HUES6 (cell line): Measurements from ENCODE around the gene ASB4.
"Not testable (repeated sequence)": the region's sequence is repeated elsewhere in the genome, so short reads cannot be mapped to it uniquely, and the experiment has no call there.

ENCODE experiments used
- H3K27ac ChIP-seq: 2 replicates; pipeline ENCODE4 v1.7.0; 2013; ENCODE audit warnings: low read depth, mild to moderate bottlenecking, low read length, inconsistent platforms
- H3K27me3 ChIP-seq: 2 replicates; pipeline ENCODE4 v1.6.1; 2013; ENCODE audit warnings: low read length; ENCODE audit not compliant: control insufficient read depth, insufficient read depth
- H3K36me3 ChIP-seq: 2 replicates; pipeline ENCODE4 v1.6.1; 2013; ENCODE audit warnings: low read length; ENCODE audit not compliant: control insufficient read depth, insufficient read depth
- H3K4me1 ChIP-seq: 2 replicates; pipeline ENCODE4 v1.6.1; 2013; ENCODE audit warnings: low read length; ENCODE audit not compliant: control insufficient read depth, insufficient read depth
- H3K4me3 ChIP-seq: 2 replicates; pipeline ENCODE4 v1.5.1; 2013; ENCODE audit warnings: low read depth, low read length
- H3K9ac ChIP-seq: one replicate; pipeline ENCODE4 v1.6.1; 2013; ENCODE audit warnings: mild to moderate bottlenecking, low read length
- H3K9me3 ChIP-seq: 2 replicates; pipeline ENCODE4 v1.6.1; 2013; ENCODE audit warnings: low read depth, low read length; ENCODE audit not compliant: control insufficient read depth, insufficient read depth

The ASB4 gene

DNA sequence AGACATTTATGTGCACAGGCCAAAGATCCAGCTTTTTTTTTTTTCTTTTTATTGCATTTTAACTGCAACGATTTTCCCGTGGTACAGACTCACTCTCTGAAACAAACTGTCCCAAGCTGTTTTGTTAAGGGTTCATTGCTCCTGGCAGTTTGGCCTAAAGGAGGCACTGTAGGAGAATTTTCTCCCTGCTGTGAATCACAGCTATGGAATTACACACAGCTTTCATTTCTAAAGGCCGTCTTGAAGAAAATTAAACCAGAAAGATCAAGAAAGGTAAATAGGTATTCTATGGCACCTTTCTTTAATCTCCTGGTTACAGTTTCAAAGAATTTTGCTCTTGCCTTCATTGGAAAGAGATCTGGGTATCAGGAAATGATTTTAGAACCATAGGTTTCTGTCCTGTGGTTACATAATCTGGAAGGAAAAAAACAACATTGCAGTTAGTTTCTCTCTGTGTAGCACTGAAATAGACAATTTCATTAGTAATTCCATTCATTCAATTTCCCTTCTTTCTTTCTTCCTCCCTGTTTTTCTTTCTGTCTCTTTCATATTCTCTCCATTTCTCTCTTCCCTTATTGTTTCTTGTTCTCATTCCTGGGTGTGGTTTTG, 59.4 kb downstream of the ASB4 start:
- Histone ChIP-seq H3K9ac (no peak overlapping the region), H3K4me3 (no peak overlapping the region)

DNA sequence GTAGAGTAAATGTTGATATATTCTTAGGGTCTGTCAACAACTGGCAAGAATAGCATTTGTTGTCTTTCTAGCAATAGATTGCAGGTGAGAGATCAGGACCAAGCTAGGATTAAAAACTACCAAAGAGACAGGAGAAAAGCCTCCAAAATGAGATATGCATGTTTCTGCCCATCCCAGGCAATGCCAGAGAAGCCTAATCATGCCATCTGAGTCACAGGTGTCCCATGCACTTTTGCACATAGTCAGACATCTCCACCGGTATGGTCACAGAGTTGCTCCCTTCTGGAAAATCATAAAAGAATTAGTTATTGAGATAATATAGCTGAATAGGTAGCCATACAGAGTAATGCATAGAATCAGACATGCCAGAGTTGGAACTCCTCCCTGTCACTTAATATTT, 59.9 kb downstream of the ASB4 start:
- H3K9me3 ChIP-seq = no peaks in the 10 kb centered on the region
- peaks cover 6% of the 10 kb centered on the region; the same call in 1 of the 2 replicates for H3K4me1 ChIP-seq
- no peaks in the 10 kb centered on the region for H3K36me3 ChIP-seq
- H3K27ac ChIP-seq = no peak overlapping the region
- no peak overlapping the region for H3K9ac ChIP-seq
- peaks cover under 1% of the 10 kb centered on the region; the same call in 1 of the 2 replicates for H3K27me3 ChIP-seq
- H3K4me3 ChIP-seq = no peak overlapping the region

More for the DNA sequence above, 59.4 kb downstream of the ASB4 start:
- H3K27me3 ChIP-seq = peaks cover 3% of the 10 kb centered on the region; the same call in 1 of the 2 replicates
- H3K9me3 ChIP-seq = no peaks in the 10 kb centered on the region
- peaks cover 6% of the 10 kb centered on the region; the same call in 1 of the 2 replicates for H3K4me1 ChIP-seq
- H3K27ac ChIP-seq = no peak overlapping the region
- no peaks in the 10 kb centered on the region for H3K36me3 ChIP-seq

DNA sequence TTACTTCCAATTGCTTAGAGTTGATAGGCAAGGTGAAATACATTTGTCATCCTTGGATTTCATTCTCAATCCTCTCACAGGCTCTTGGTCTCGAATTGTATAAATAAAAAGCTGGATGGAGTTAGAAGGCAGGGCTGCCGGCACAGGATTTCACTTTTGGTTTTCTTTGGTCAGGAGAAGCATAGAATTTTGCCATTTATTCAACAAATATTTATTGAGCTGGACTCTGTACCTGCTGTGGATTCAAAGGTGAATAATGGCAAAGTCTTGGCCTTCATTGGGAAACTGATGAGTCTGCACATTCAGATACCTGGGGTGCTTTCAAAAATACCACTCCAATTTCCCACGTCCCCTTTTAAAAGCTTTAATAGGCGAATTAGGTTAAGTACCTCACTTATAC, 60.9 kb downstream of the ASB4 start:
- Histone ChIP-seq H3K27me3 (no peaks in the 10 kb centered on the region), H3K9me3 (no peaks in the 10 kb centered on the region), H3K27ac (no peak overlapping the region), H3K36me3 (no peaks in the 10 kb centered on the region), H3K4me3 (no peak overlapping the region), H3K9ac (no peak overlapping the region), H3K4me1 (peaks cover 6% of the 10 kb centered on the region; the same call in 1 of the 2 replicates)

DNA sequence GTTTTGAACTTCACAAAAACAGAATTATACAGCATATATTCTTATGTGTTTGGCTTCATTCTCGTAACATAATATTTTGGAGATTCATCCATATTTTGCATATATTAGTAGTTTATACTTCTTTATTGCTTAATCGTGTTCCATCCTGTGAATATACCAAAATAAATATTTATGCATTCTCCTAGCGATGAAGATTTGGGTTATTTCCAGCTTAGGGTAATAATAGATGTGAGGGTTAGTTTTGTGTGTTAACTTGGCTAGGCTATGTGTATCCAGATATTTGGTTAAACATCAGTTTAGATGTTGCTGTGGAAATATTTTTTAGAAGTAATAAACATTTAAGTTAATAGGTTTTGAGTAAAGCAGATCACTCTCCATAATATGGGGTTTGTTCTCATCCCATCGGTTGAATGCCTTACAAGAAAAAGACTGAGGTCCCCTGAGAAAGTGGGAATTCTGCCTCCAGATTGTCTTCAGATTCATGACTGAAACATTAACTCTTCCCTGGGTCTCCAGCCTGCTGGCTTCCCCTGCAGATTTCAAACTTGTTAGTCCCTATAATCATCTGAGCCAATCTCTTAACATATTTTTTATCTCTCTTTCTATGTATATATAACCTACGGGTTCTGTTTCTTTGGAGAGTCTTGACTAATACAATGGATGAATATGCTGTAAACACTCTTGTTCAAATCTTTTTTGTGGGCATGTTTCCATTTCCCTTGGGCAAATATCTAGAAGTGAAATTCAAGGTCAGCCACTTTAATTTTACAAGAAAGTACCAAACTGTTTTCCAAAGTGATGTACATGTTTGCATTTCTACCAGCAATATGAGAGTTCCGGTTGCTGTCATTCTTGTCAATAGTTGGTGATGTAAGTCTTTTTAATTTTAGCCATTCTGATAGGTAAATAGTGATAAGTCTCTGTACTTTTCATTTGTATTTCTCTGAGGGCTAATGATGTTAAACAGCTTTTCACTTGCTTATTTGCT, 61.9 kb downstream of the ASB4 start:
- H3K9me3 ChIP-seq = no peaks in the 10 kb centered on the region
- H3K9ac ChIP-seq = no peak overlapping the region
- H3K4me1 ChIP-seq = peaks cover 6% of the 10 kb centered on the region; the same call in 1 of the 2 replicates
- no peak overlapping the region for H3K27ac ChIP-seq
- no peak overlapping the region for H3K4me3 ChIP-seq
- H3K36me3 ChIP-seq = no peaks in the 10 kb centered on the region
- no peaks in the 10 kb centered on the region for H3K27me3 ChIP-seq

DNA sequence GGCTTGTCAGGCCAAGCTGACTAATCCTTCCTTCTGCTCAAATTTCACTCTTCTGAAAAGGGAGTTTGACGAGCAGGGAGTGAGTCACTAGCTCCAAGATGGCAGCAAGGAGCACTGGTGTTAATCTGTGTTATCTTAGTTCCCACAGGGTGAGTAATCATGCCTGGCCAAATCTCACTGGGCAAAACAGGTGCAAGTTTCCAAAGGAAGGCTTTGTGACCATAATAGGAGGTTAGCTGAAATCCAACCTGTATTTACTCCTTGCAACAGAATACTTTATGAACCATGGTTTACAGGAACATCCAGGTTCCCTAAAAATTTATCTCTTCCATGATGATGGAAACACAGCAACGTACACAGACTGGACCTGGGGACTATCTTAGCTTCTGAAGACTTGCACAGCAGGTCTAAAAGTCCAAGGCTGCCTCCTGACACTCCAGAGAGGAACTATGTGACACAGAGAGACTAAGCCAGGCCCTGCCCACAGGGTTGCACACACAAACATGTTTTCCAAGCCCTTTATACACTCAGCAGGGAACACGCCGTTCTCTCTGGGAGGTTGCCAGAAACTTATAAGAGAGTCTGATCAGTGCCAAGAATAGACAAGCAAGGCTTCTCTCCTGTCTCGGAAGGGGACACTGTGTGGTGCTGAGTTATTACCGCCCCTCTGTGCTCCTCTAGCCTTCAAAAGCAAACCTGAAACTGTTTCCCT, 64.2 kb downstream of the ASB4 start:
- H3K4me1 ChIP-seq = peaks cover 6% of the 10 kb centered on the region; the same call in 1 of the 2 replicates
- H3K27me3 ChIP-seq = no peaks in the 10 kb centered on the region
- no peaks in the 10 kb centered on the region for H3K9me3 ChIP-seq
- no peak overlapping the region for H3K27ac ChIP-seq
- H3K4me3 ChIP-seq = no peak overlapping the region
- H3K9ac ChIP-seq = no peak overlapping the region
- H3K36me3 ChIP-seq = no peaks in the 10 kb centered on the region

DNA sequence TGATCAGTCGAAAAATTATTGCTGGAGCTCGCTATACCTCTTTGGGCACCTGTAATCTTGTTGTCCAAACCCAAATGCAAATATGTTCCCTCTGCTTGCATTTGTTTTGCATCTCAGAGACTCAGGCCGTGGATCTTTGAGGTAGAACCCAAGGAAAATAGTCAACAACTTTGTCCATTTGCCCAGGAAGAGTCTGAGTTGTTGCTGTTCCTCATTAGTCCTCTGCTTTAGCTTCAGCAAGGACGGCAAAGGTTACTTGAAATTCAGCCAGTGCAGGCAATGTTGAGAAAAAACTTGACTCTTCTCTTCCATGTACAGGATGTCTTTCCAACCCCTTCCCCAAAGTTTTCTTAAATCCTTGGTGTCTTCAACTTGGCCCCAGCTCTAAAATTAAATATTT, 64.8 kb downstream of the ASB4 start:
- no peak overlapping the region for H3K27ac ChIP-seq
- no peak overlapping the region for H3K4me3 ChIP-seq
- no peaks in the 10 kb centered on the region for H3K27me3 ChIP-seq
- no peaks in the 10 kb centered on the region for H3K9me3 ChIP-seq
- no peak overlapping the region for H3K9ac ChIP-seq
- H3K4me1 ChIP-seq = peaks cover 3% of the 10 kb centered on the region; the same call in 1 of the 2 replicates
- H3K36me3 ChIP-seq = no peaks in the 10 kb centered on the region

DNA sequence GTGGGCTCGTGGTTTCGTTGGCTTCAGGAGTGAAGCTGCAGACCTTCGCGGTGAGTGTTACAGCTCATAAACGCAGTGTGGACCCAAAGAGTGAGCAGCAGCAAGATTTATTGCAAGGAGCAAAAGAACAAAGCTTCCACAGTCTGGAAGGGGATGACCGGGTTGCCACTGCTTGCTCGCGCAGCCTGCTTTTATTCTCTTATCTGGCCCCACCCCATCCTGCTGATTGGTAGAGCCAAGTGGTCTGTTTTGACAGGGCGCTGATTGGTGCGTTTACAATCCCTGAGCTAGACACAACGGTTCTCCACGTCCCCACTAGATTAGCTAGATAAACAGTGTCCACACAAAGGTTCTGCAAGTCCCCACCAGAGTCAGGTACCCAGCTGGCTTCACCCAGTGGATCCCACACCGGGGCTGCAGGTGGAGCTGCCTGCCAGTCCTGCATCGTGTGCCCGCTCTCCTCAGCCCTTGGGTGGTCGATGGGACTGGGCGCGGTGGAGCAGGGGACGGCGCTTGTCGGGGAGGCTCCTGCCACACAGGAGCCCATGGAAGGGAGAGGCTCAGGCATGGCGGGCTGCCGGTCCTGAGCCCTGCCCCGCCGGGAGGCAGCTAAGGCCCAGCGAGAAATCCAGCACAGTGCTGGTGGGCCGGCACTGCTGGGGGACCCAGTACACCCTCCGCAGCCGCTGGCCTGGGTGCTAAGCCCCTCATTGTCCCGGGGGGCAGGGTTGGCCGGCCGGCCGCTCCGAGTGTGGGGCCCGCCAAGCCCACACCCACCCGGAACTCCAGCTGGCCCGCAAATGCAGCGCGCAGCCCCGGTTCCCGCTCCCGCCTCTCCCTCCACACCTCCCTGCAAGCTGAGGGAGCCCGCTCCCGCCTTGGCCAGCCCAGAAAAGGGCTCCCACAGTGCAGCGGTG, 66.5 kb downstream of the ASB4 start:
- H3K4me3 ChIP-seq, H3K36me3 ChIP-seq, H3K27ac ChIP-seq, H3K9ac ChIP-seq, H3K27me3 ChIP-seq, H3K9me3 ChIP-seq, H3K4me1 ChIP-seq: not testable (repeated sequence)

DNA sequence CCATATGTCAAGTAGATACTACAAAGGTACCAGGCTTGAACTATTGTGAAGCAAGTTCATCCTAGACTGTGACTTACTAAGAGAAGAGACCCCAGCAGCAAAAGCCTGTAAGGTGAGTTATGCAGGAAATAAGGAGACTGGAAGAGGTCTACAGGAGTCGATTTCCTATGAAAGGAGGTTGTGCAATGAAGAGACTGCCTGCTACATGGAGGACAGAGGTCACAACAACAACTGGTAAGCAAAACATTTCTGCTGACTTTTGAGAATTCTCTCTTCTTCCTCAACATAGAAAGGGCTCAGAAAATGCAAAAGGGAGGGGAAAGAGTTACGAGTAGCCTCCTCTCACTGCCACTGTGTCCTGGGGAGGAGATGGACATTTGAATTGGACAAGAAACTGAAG, 68.2 kb downstream of the ASB4 start:
- no peaks in the 10 kb centered on the region for H3K9me3 ChIP-seq
- no peaks in the 10 kb centered on the region for H3K27me3 ChIP-seq
- 0 out of 2 replicates have a peak, but pooled peaks cover 3% of the 10 kb centered on the region for H3K4me1 ChIP-seq
- H3K9ac ChIP-seq = no peak overlapping the region
- no peak overlapping the region for H3K4me3 ChIP-seq
- H3K27ac ChIP-seq = no peak overlapping the region
- H3K36me3 ChIP-seq = no peaks in the 10 kb centered on the region

DNA sequence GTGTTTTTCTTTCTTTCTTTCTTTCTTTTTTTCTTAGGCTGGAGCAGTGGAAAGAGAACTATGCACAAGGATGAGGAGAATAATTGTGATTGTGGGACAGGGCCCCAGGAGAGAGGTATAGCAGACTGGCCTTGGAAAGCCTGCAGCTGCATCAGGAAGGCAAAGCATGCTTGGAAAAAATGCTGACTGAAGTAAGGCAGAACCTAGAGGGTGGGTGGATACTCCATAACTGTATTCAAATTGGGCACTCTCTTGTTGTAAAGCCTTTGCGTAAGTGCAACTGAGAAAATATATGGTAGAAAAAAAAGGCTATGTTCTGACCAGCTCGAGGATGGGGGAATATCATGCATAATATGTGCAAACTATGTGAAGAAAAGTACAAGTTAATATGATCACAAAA, 71.0 kb downstream of the ASB4 start:
- no peaks in the 10 kb centered on the region for H3K27me3 ChIP-seq
- H3K36me3 ChIP-seq = no peaks in the 10 kb centered on the region
- H3K9me3 ChIP-seq = no peaks in the 10 kb centered on the region
- no peak overlapping the region for H3K4me3 ChIP-seq
- no peak overlapping the region for H3K27ac ChIP-seq
- H3K4me1 ChIP-seq = no peaks in the 10 kb centered on the region
- no peak overlapping the region for H3K9ac ChIP-seq

DNA sequence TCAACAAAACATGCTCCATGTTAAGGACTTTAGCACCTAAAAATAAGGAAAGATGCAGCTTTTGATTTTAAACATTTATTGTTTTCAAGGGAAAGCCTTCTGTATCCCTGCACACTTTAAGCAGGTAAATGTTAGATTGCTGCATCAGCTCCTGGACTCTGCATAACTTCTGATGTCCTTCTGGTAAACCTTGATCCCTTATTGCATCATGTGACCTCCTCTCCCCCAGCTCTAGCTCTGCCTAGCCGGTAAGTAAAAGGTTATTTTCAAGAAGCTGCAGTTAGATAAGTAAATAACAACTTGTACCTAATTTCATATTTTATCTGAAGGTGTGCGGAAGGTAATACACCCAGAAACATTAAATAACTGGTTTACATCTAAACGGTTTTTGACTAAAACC, 73.1 kb downstream of the ASB4 start:
- Histone ChIP-seq H3K27ac (no peak overlapping the region), H3K27me3 (no peaks in the 10 kb centered on the region), H3K4me1 (no peaks in the 10 kb centered on the region), H3K4me3 (no peak overlapping the region), H3K9ac (no peak overlapping the region), H3K36me3 (no peaks in the 10 kb centered on the region), H3K9me3 (no peaks in the 10 kb centered on the region)
